GM19372 (cell line): ENCODE measurements around the gene TERT.

Experiments used
- ATAC-seq: cut with Tn5 transposase; IDR thresholded peaks from one replicate; pipeline ENCODE4 v1.9.1; 2021; ENCODE audit warnings: mild to moderate bottlenecking, low read depth, moderate library complexity; ENCODE audit not compliant: unreplicated experiment

TERT gene

DNA sequence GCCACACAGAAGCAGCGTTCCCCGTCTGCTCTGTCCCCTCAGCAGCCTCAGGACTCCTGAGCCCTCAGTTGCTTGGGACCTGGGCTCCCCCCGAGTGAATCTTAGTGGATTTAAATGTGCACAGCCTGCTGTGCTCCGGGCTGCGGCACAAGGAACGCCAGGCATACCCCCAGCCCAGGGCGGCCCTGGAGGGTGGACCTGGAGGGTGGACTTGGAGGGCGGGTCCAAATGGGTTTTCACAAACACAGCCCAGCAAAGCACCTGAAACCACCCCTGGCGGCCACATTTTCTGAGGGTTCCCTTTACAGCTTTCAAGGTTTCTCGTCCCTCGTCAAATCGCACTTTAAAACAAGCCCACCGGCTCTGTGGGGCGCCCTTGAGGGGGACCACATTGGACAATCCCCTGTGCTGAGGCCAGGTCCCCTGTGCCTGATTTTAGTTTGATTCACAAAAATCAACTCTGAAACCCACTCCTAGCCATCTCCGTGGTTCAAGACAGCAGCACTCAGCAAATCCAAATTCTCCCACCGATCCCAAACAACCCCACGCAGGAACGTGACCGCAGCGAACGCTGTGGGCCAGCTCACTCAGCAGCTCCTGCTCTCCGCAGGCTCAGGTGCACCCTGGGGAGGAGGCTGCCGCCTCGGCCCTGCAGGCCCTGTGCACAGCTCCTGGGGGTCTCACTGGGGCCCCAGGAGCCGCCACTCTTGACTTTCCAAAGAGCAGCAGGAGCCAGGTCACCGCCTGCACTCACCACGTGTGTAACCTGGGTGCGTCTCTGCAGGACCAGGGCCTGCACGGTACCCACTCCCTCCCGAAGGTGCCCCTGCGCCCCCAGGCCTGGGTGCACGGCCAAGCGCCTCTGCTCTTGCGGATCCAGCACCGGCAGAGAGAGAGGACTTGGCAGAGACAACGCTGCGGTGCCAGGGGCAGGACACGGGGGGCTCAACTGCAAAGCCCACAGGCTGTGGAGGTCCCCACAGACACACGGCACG, 29.1 kb downstream of the TERT start:
- ATAC-seq = no peak

- ATAC-seq = no peak
These were observed 29.8 kb downstream of the TERT start for GRCh38 chr5:1265026-1265425.

DNA sequence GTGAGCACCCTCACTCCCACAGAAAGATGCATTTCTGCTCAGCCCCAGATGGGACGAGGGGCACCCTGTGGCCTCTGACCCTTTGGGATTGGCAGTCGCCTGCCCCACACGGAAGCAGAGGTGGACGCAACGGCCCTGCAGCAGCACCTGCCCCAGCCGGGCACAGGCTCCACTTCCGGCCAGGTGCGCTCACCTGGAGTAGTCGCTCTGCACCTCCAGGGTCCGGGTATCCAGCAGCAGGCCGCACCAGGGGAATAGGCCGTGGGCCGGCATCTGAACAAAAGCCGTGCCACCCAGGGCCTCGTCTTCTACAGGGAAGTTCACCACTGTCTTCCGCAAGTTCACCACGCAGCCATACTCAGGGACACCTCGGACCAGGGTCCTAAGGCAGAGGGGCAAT, 30.7 kb downstream of the TERT start:
- no peak for ATAC-seq

- no peak for ATAC-seq
These were observed 32.5 kb downstream of the TERT start for GRCh38 chr5:1262381-1262780.

DNA sequence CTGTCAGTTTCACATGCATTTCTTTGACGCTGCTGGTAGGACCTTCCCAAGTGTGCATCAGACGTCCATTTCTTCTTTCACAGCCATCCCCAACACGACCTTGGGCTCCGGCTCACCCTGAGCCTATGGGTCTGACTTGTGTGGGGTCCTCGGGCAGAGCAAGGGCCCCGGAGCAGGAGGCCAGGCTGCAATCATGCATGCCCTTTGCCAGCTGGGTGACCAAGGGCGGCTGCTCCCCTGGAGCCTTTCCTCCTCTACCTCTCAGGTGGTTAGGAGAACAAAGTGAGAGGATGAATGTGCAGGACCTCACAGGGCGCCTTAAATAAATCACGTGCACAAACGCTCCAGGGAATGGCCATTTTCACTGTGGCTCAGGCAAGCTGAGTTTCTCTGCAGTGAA, 33.2 kb downstream of the TERT start:
- no peak for ATAC-seq

DNA sequence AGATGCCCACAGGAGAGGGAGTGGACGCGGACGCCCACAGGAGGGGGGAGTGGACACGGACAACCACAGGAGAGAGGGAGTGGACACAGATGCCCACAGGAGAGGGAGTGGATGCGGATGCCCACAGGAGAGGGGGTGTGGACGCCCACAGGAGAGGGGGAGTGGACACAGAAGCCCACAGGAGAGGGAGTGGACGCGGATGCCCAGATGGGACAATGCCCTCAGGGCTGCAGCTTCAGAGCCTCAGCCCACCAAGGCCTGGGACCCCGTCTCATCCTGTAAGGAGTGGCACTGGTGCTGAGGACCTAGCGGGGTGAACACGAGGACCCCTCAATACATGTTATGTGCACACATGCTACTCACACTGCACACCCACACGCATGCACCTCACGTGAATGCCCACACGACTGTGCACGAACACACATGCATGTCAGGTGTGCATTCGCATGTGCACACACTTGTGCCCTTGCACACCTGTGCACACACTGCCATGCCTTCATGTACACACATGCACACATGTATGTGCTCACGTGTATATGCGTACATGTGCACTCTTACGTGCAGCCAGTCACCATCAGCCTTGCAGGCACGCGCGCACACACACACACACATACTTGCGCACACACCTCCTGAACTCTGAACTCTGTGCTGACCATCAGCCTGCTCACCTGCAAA, 34.9 kb downstream of the TERT start:
- no peak for ATAC-seq

- no peak for ATAC-seq
These were observed 37.0 kb downstream of the TERT start for GRCh38 chr5:1257841-1258240.

- no peak for ATAC-seq
These were observed 37.5 kb downstream of the TERT start for GRCh38 chr5:1257363-1257762.

DNA sequence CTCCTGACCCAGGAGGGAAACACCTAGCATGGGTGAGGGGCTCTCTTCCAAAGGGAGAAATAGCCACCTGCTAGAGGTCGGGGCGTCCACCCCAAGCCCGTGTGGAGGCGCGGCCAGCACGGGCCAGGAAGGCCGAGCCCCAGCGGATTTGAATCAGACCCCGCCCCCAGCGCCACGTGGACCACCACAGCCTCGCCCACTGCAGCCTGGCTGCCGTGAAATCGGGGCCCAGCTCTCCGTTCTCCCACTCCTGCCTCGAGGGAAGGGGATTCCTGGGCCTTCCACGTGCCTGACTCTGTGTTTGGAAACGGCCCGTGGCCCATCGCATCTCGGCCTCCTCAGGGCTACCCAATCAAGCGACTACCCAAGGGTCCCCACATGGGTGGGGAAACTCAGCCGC, 38.1 kb downstream of the TERT start:
- ATAC-seq = no peak

DNA sequence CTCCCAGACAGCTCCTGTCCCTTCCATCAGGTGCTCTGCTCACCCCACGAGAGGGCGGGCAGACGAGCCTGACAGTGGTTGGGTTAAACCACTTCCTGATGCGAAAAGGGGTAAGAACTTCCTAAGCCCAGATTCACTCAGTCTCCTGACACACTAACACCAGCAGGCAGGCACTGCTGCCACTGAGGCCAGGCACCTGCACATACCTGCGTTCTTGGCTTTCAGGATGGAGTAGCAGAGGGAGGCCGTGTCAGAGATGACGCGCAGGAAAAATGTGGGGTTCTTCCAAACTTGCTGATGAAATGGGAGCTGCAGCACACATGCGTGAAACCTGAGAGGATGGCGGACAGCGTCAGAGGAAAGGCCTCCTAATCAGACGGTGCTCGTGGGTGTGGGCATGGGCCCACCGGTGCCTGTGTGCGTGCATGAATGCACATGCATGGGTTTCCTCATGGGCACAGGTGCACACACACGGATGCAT, 39.7 kb downstream of the TERT start:
- ATAC-seq = no peak

GRCh38 chr5:1254196-1254595, 40.7 kb downstream of the TERT start:
- no peak for ATAC-seq

- ATAC-seq = no peak
These were observed 41.3 kb downstream of the TERT start for GRCh38 chr5:1253456-1254105.

DNA sequence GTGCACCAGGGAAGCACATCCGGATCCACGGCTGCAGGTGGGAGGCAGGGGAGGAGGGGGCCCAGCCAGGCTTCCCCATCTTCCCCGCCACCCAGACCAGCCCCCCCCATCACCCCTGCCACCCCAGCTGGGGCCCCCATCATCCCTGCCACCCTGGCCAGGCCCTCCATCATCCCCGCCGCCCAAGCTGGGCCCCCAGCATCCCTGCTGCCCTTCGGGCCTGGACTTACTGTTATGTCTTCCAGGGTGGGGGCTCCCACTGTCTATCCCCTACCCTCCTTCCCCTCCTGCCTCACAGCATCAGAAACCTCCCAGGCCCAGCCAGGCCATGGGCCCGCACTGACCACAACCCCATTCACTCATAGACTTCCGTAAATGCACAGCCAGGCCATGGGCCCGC, 42.2 kb downstream of the TERT start:
- ATAC-seq = no peak

- ATAC-seq = no peak
These were observed 42.9 kb downstream of the TERT start for GRCh38 chr5:1251678-1252580.

DNA sequence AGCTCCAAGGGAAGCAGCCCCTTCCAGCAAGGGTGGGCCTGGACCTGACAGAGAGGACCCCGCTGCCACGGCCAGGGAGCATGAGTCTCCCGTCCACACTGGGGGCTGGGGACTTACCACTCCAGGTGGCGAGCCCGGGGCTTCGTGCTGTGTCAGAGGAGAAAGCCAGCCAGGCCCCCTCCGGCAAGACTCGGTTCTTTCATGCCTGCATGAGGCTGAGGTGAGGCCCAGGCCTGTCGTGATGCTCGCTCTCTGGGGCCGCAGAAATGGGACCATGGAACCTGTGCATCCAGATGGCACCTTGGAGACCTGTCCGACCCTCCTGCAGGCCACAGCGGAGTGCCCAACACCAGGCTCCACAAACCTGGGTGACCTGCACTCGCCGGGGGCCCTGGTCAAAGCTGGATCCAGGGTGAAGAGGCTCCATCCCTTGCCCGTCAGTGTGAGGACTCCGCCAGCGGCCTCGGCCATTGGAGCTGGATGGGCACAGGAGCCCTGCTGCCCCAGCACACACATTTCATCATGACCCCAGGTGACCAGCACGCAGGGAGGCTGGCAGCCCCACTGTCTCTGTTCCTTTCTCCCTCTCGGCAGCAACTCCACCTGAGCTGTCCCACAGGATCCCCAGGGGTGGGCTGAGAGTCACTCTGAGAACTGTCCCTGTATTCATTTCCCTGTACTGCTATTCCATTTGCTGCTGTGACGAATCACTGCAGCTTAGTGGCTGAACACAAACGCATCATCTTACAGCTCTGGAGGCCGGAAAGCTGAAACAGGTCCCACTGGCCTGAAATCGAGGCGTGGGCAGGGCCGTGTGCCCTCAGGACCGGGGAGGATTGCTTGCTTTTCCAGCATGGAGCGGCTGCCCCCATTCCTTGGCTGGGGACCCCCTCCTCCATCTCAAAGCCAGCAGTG, 45.2 kb downstream of the TERT start:
- no peak for ATAC-seq

- no peak for ATAC-seq
These were observed 47.1 kb downstream of the TERT start for GRCh38 chr5:1247811-1248210.

DNA sequence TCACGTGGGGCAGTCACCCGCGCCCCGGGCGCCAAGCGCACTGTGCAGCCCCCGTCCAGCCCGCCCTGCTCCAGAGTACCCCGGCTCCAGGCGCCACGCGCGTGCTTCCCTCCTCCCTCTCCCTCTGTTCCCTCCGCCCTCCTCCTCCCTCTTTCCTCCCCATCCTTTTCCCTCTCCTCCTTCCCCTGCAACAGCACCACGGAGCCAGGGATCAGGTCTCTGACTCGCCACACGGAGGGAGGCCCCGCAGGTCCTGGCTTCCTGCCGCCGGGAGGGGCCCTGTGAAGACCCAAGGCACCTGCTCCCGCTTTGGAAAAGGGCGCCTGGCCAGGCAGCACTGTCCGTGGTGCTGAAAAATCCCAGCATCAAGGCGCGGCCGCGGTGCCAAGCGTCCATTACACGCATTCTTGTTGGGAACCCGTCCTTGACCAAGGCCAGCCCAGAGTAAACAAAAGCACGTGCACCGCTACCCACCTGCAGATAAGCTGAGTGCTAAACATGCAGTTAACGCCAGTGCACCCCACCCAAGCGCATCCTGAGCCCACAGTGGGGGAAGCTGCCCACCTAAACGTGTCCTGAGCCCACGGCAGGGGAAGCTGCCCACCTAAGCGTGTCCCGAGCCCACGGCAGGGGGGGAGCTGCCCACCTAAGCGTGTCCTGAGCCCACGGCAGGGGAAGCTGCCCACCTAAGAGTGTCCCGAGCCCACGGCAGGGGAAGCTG, 48.0 kb downstream of the TERT start:
- ATAC-seq = no peak

- no peak for ATAC-seq
These were observed 48.8 kb downstream of the TERT start for GRCh38 chr5:1245905-1246576.
